ENCODE data around the gene TNFRSF19. TPM values are rescaled to one million over a fixed set of nuclear protein-coding genes. Genes with fewer than 3 reads are reported as not detected.

Gene TNFRSF19
- total and polyA plus RNA-seq, 7 experiments from 2014 or later, result 0.10 to 0.24 TPM; not detected in 5

DNA sequence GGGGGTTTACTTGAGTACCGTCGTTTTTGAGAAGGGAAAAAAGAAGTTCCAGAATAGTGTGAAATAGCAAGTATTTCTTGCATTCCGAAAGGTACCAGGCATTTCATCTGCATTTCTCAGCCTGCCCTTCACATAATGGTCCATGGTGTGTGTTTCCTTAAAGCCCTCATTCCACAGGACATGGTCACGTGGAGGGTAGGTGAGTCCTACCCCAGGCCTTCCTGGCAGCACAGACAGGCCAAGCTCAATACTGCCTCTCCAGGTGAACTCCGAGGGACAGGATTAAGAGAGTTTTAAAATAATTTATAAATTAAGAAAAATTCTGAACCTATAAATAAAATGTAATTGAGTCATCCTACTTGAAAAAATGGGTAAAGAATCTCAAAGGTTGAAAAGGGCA is 64.7 kb downstream of the TNFRSF19 start:
- Histone ChIP-seq H3K4me3 (ENCODE audit: low read length) (no peak overlapping the region), H3K4me1 (ENCODE audit: control insufficient read depth in 2 of 2, insufficient read depth in 2 of 2, low read length in 2 of 2) (no peaks in the 10 kb centered on the region), H3K27ac (ENCODE audit: low read depth, low read length) (no peak overlapping the region), H3K36me3 (ENCODE audit: control insufficient read depth in 2 of 3, insufficient read depth in 3 of 3, low read length in 3 of 3) (no peaks in the 10 kb centered on the region), H3K27me3 (ENCODE audit: control insufficient read depth in 2 of 2, insufficient read depth in 2 of 2, low read length in 2 of 2) (no peaks in the 10 kb centered on the region), H3K9me3 (ENCODE audit: control insufficient read depth in 2 of 3, low read length in 3 of 3) (no peaks in the 10 kb centered on the region)
- no peak overlapping the region for H3K27ac Mint-ChIP-seq
- H3K36me3 Mint-ChIP-seq, result no peaks in the 10 kb centered on the region
- peaks cover 0 to 5% (median 0%) of the 10 kb centered on the region in 7 donors for H3K4me1 Mint-ChIP-seq
- POLR2A ChIA-PET, result no interaction called here
- ATAC-seq, result no peak
- H3K9me3 Mint-ChIP-seq, result no peaks in the 10 kb centered on the region
- CTCF ChIA-PET, result interaction anchor here (0.7 kb wide), 1 partner anchor 25 kb away, joined by 3 read pairs; no protein-coding TSS in a partner anchor
- no peak overlapping the region for H3K4me3 Mint-ChIP-seq
- peaks cover 0 to 7% (median 4%) of the 10 kb centered on the region in 5 donors for H3K27me3 Mint-ChIP-seq
- no peak for DNase-seq
- intact Hi-C loops (cut with micrococcal nuclease), result no loop called here

GRCh38 chr13:23636360-23636759 is 66.1 kb downstream of the TNFRSF19 start:
- CTCF ChIA-PET, result no interaction called here
- peaks cover 0 to 4% (median 0%) of the 10 kb centered on the region in 7 donors for H3K4me1 Mint-ChIP-seq
- Histone ChIP-seq H3K36me3 (ENCODE audit: control insufficient read depth in 2 of 3, insufficient read depth in 3 of 3, low read length in 3 of 3) (no peaks in the 10 kb centered on the region), H3K9me3 (ENCODE audit: control insufficient read depth in 2 of 3, low read length in 3 of 3) (no peaks in the 10 kb centered on the region), H3K27me3 (ENCODE audit: control insufficient read depth in 2 of 2, insufficient read depth in 2 of 2, low read length in 2 of 2) (no peaks in the 10 kb centered on the region), H3K27ac (ENCODE audit: low read depth, low read length) (no peak overlapping the region), H3K4me1 (ENCODE audit: control insufficient read depth in 2 of 2, insufficient read depth in 2 of 2, low read length in 2 of 2) (no peaks in the 10 kb centered on the region), H3K4me3 (ENCODE audit: low read length) (no peak overlapping the region)
- intact Hi-C loops (cut with micrococcal nuclease), result no loop called here
- no peak for DNase-seq
- peaks cover 0 to 7% (median 3%) of the 10 kb centered on the region in 5 donors for H3K27me3 Mint-ChIP-seq
- H3K9me3 Mint-ChIP-seq, result no peaks in the 10 kb centered on the region
- H3K27ac Mint-ChIP-seq, result no peak overlapping the region
- POLR2A ChIA-PET, result no interaction called here
- no peak overlapping the region for H3K4me3 Mint-ChIP-seq
- no peak for ATAC-seq
- no peaks in the 10 kb centered on the region for H3K36me3 Mint-ChIP-seq

GRCh38 chr13:23637829-23638228 is 67.6 kb downstream of the TNFRSF19 start:
- Histone ChIP-seq H3K36me3 (ENCODE audit: control insufficient read depth in 2 of 3, insufficient read depth in 3 of 3, low read length in 3 of 3) (no peaks in the 10 kb centered on the region), H3K27ac (ENCODE audit: low read depth, low read length) (no peak overlapping the region), H3K27me3 (ENCODE audit: control insufficient read depth in 2 of 2, insufficient read depth in 2 of 2, low read length in 2 of 2) (no peaks in the 10 kb centered on the region), H3K4me1 (ENCODE audit: control insufficient read depth in 2 of 2, insufficient read depth in 2 of 2, low read length in 2 of 2) (no peaks in the 10 kb centered on the region), H3K9me3 (ENCODE audit: control insufficient read depth in 2 of 3, low read length in 3 of 3) (no peaks in the 10 kb centered on the region), H3K4me3 (ENCODE audit: low read length) (no peak overlapping the region)
- ChIA-PET CTCF (no interaction called here), POLR2A (no interaction called here)
- intact Hi-C loops (cut with micrococcal nuclease), result no loop called here
- no peak overlapping the region for H3K27ac Mint-ChIP-seq
- peaks cover 0 to 4% (median 0%) of the 10 kb centered on the region in 7 donors for H3K4me1 Mint-ChIP-seq
- ATAC-seq, result no peak
- H3K9me3 Mint-ChIP-seq, result no peaks in the 10 kb centered on the region
- peaks cover 0 to 4% (median 2%) of the 10 kb centered on the region in 5 donors for H3K27me3 Mint-ChIP-seq
- H3K4me3 Mint-ChIP-seq, result no peak overlapping the region
- H3K36me3 Mint-ChIP-seq, result no peaks in the 10 kb centered on the region
- DNase-seq, result no peak

DNA sequence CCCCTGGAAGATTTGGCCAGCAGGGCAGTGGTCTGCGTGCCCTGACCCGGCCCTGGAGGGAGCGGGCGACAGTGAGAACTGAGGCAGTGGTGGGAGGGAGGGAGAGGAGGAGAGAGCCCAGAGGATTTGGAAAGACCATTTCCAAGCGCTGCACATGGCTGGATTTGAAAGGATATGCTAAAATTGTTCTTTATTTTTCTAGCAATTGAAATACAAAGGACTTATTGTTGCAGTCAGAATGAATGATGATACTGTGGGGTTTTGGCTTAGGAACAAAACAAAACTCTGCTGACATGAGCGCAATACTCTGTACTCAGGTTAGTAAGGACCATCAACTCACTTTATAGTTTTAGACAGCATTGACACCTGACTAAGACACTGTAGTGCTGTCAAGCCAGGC is 69.5 kb downstream of the TNFRSF19 start:
- H3K36me3 Mint-ChIP-seq, result no peaks in the 10 kb centered on the region
- DNase-seq (no peak), ATAC-seq (no peak)
- Histone ChIP-seq H3K27ac (ENCODE audit: low read depth, low read length) (no peak overlapping the region), H3K9me3 (ENCODE audit: control insufficient read depth in 2 of 3, low read length in 3 of 3) (no peaks in the 10 kb centered on the region), H3K4me1 (ENCODE audit: control insufficient read depth in 2 of 2, insufficient read depth in 2 of 2, low read length in 2 of 2) (no peaks in the 10 kb centered on the region), H3K36me3 (ENCODE audit: control insufficient read depth in 2 of 3, insufficient read depth in 3 of 3, low read length in 3 of 3) (no peaks in the 10 kb centered on the region), H3K4me3 (ENCODE audit: low read length) (no peak overlapping the region), H3K27me3 (ENCODE audit: control insufficient read depth in 2 of 2, insufficient read depth in 2 of 2, low read length in 2 of 2) (no peaks in the 10 kb centered on the region)
- H3K4me3 Mint-ChIP-seq, result no peak overlapping the region
- H3K4me1 Mint-ChIP-seq, result peaks cover 0 to 4% (median 0%) of the 10 kb centered on the region in 7 donors
- intact Hi-C loops (cut with micrococcal nuclease), result no loop called here
- ChIA-PET POLR2A (no interaction called here), CTCF (no interaction called here)
- no peaks in the 10 kb centered on the region for H3K9me3 Mint-ChIP-seq
- no peak overlapping the region for H3K27ac Mint-ChIP-seq
- peaks cover 0 to 4% (median 2%) of the 10 kb centered on the region in 5 donors for H3K27me3 Mint-ChIP-seq

- Histone ChIP-seq H3K27me3 (ENCODE audit: control insufficient read depth in 2 of 2, insufficient read depth in 2 of 2, low read length in 2 of 2) (no peaks in the 10 kb centered on the region), H3K4me1 (ENCODE audit: control insufficient read depth in 2 of 2, insufficient read depth in 2 of 2, low read length in 2 of 2) (no peaks in the 10 kb centered on the region), H3K4me3 (ENCODE audit: low read length) (no peak overlapping the region), H3K36me3 (ENCODE audit: control insufficient read depth in 2 of 3, insufficient read depth in 3 of 3, low read length in 3 of 3) (no peaks in the 10 kb centered on the region), H3K9me3 (ENCODE audit: control insufficient read depth in 2 of 3, low read length in 3 of 3) (no peaks in the 10 kb centered on the region), H3K27ac (ENCODE audit: low read depth, low read length) (no peak overlapping the region)
- ChIA-PET POLR2A (no interaction called here), CTCF (no interaction called here)
- intact Hi-C loops (cut with micrococcal nuclease), result no loop called here
- no peaks in the 10 kb centered on the region for H3K36me3 Mint-ChIP-seq
- ATAC-seq (no peak), DNase-seq (no peak)
- H3K4me3 Mint-ChIP-seq, result no peak overlapping the region
- no peaks in the 10 kb centered on the region for H3K9me3 Mint-ChIP-seq
- peaks cover 0 to 5% (median under 1%) of the 10 kb centered on the region in 5 donors for H3K27me3 Mint-ChIP-seq
- H3K27ac Mint-ChIP-seq, result no peak overlapping the region
- peaks cover 0 to 2% (median 0%) of the 10 kb centered on the region in 7 donors for H3K4me1 Mint-ChIP-seq
Observed at GRCh38 chr13:23642110-23642509, 71.9 kb downstream of the TNFRSF19 start.

GRCh38 chr13:23643338-23644125 is 73.3 kb downstream of the TNFRSF19 start:
- ChIA-PET CTCF (no interaction called here), POLR2A (no interaction called here)
- H3K36me3 ChIP-seq (ENCODE audit: control insufficient read depth in 2 of 3, insufficient read depth in 3 of 3, low read length in 3 of 3), result no peaks in the 10 kb centered on the region
- intact Hi-C loops (cut with micrococcal nuclease), result no loop called here
- H3K9me3 ChIP-seq (ENCODE audit: control insufficient read depth in 2 of 3, low read length in 3 of 3), result no peaks in the 10 kb centered on the region
- Mint-ChIP-seq H3K4me3 (no peak overlapping the region), H3K9me3 (no peaks in the 10 kb centered on the region), H3K27ac (no peak overlapping the region), H3K27me3 (peaks cover 0 to 12% (median 10%) of the 10 kb centered on the region in 5 donors), H3K36me3 (no peaks in the 10 kb centered on the region), H3K4me1 (peaks cover 0 to 2% (median 0%) of the 10 kb centered on the region in 7 donors)
- no peak overlapping the region for H3K27ac ChIP-seq (ENCODE audit: low read depth, low read length)
- no peak overlapping the region for H3K4me3 ChIP-seq (ENCODE audit: low read length)
- DNase-seq, result no peak
- no peak for ATAC-seq
- H3K27me3 ChIP-seq (ENCODE audit: control insufficient read depth in 2 of 2, insufficient read depth in 2 of 2, low read length in 2 of 2), result no peaks in the 10 kb centered on the region
- no peaks in the 10 kb centered on the region for H3K4me1 ChIP-seq (ENCODE audit: control insufficient read depth in 2 of 2, insufficient read depth in 2 of 2, low read length in 2 of 2)

DNA sequence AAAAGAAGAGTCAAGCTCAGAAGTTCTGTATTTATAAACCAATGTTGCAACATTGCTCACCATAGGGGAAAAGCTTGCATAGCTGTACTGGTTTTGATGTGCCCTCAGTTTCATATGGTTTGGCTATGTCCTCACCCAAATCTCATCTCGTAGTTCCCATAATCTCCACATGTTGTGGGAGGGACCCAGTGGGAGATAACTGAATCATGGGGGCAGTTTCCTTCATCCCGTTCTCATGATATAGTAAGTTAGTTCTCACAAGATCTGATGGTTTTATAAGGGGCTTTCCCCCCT is 73.9 kb downstream of the TNFRSF19 start:
- no peak for DNase-seq
- intact Hi-C loops (cut with micrococcal nuclease), result no loop called here
- H3K36me3 Mint-ChIP-seq, result no peaks in the 10 kb centered on the region

More for the DNA sequence above, 73.9 kb downstream of the TNFRSF19 start:
- Histone ChIP-seq H3K27ac (ENCODE audit: low read depth, low read length) (no peak overlapping the region), H3K4me3 (ENCODE audit: low read length) (no peak overlapping the region), H3K9me3 (ENCODE audit: control insufficient read depth in 2 of 3, low read length in 3 of 3) (no peaks in the 10 kb centered on the region), H3K36me3 (ENCODE audit: control insufficient read depth in 2 of 3, insufficient read depth in 3 of 3, low read length in 3 of 3) (no peaks in the 10 kb centered on the region), H3K4me1 (ENCODE audit: control insufficient read depth in 2 of 2, insufficient read depth in 2 of 2, low read length in 2 of 2) (no peaks in the 10 kb centered on the region), H3K27me3 (ENCODE audit: control insufficient read depth in 2 of 2, insufficient read depth in 2 of 2, low read length in 2 of 2) (no peaks in the 10 kb centered on the region)
- no peak for ATAC-seq
- CTCF ChIA-PET, result no interaction called here
- H3K4me3 Mint-ChIP-seq, result no peak overlapping the region
- peaks cover 5 to 15% (median 11%) of the 10 kb centered on the region in 5 donors for H3K27me3 Mint-ChIP-seq
- no peaks in the 10 kb centered on the region for H3K9me3 Mint-ChIP-seq
- POLR2A ChIA-PET, result no interaction called here
- no peak overlapping the region for H3K27ac Mint-ChIP-seq
- no peaks in the 10 kb centered on the region for H3K4me1 Mint-ChIP-seq

Measured in naive thymus-derived CD4-positive, alpha-beta T cell (primary cell).